ENCODE measurements around the gene SLC26A4.

- no peak for TF ChIP-seq CTCF (IDR thresholded peaks at IDR 0.05)
- TF ChIP-seq POLR2A (IDR thresholded peaks at IDR 0.05): no peak
Measured at GRCh38 chr7:107703219-107703618, 42.6 kb downstream of the SLC26A4 start.
